ENCODE results near the gene CTCF.

CTCF gene

DNA sequence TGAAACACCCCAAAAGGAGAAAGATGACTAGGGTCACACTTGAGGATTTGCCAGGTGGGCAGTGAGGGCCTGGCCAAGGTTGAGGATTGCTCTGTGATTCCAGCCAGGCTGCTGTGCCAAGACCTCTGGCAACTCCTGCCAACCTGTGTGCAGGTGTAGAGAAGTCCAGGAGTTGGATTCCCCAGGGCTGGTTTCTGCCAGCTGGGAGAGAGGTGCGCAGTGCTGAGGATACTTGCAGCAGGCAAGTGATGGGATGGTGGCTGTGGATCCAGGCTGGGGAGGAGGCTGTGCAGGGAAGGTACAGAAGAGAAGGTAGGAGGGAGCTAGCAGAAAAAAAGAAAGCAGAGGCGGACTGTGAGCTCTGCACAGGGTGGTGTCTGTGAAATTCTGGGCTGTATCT, 27.1 kb upstream of the CTCF start:
- peak in 1 of 2 donors; percentile 17 for DNase-seq

DNA sequence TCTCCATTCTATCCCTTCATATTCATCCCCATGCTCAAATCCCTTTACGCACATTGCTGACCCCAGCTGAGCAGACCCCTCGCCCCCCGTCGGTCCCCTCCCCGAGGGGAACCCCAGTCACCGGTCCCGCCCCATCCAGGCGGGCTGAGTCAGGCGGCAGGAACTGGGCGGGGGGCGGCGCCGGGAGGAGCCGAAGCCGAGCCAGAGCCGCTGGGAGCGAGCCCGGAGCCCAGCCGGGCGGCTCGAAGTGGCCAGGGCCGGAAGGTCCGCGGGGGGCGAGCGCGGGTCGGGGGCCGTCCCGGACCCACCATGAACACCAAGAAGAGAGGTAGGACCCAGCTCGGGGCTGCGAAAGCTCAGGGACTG, 25.1 kb upstream of the CTCF start:
- peak in 1 of 2 donors; percentile 35 for DNase-seq

DNA sequence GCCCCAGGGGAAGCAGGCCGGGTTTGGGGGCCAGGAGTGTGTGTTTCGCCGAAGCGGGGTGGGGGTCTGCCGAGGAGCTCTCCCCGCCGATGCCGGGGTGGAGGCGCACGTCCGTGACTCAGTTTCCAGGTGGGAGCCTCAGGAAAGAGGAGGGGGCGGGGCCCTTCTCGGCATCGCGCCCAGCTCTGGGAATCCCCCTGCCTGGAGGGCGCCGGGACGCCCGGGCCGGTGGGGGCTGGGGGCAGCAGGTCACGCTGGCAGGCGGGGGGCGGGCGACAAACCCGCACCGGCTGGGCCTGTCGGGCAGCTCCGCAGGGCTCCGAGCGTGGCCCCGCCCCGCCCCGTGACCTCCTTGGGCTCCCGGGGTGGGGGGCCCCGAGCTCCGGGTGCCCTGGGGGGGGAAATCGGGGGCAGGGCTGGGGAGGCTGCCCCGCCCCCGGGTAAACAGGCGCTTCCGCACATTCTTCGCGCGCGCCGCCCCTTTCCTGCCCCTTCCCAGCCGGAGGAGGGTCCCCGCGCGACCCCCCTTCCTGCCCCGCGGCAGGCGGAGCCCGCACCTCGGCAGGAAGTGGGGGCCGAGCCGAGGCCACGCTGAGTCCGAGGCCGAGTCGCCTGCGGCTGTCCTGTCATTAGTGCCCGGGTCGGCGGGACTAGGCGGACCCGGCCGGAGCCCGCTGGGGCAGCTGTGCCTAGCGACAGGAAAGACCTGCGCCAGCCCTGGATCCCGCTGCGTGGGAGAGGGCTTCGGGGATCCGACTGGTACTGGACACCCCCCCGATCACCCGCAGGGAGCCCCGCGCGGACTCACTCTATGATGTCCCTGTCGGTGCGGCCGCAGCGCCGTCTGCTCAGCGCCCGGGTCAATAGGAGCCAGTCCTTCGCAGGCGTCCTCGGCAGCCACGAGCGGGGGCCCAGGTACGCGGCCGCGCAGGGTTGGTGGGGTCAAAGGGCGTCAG, 24.4 kb upstream of the CTCF start:
- no peak for DNase-seq

DNA sequence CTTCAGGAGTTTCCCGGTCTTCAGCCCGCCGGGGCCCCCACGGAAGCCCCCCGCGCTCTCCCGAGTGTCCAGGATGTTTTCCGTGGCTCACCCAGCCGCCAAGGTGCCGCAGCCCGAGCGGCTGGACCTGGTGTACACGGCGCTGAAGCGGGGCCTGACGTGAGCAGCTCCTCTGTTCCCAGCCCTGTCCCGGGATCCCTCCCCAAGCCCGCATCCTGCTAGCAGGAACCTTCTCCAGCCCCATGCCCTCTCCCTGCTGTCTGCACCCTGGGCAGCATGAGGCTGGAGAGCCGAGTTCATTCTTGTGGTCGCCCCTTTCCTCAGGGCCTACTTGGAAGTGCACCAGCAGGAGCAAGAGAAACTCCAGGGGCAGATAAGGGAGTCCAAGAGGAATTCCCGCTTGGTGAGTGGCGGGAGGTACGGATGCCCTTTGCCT, 23.6 kb upstream of the CTCF start:
- DNase-seq: no peak

DNA sequence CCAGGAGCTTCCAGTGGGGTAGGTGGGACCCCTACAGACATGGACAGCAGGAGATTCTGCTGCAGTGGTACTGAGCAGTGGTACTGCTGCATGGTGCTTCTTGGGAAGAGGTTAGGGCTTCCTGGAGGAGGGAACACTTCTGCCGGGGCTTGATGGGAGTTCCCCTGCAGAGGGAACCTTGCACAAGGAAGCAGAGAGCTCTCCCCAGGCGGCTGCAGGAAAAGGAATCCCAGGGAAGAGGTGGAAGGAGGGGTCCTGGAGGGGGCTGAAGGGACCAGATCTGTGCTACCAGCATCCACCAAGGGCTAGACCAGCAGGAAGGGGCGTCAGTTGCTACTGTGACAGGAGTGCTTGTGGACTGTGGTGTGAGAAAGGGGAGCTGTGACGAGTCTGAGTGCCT, 23.1 kb upstream of the CTCF start:
- DNase-seq: no peak

DNA sequence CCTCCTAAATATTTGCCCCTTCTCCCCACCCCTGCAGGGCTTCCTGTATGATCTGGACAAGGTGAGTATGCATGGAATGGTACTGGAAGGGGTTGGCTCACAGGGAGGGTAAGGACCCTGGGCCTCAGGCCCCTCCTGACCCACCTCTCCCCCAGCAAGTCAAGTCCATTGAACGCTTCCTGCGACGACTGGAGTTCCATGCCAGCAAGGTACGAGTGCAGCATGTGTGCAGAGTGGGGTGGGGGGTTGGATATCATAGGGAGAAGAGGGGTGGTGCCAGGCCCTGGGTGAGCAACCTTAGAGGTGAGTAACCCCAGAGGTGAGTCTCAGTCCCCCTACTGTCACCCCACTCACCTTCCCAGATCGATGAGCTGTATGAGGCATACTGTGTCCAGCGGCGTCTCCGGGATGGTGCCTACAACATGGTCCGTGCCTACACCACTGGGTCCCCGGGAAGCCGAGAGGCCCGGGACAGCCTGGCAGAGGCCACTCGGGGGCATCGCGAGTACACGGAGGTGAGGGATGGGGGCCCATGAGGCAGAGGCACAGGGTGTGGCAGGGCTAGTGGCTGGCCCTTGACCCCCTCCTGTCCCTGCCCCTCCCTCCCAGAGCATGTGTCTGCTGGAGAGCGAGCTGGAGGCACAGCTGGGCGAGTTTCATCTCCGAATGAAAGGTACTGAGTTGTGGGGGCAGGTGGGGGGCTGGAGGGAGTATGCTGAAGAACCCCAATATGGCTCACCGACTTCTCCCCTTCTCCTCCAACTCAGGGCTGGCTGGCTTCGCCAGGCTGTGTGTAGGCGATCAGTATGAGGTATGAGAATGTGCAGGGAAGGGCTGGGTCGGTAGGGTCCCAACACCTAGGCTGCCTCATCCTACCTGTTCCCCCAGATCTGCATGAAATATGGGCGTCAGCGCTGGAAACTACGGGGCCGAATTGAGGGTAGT, 22.4 kb upstream of the CTCF start:
- DNase-seq: no peak

DNA sequence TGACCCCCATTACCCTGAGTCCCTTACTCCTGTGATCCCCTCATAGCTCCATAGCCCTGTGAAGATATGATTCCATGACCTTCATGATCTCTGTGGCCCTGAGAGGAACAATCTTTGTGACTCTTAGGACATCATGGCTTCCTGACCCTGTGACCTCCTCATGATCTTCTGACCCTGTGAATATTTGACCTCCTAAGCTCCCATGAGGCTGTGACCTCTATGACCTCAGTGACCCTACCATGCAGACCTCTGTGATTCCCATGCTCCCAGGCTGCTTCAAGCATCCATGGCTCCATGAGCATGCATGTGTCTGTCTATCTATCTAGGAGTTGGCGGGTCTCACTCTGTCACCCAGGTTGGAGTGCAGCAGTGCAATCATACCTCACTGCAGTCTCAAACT, 21.6 kb upstream of the CTCF start:
- DNase-seq: no peak

DNA sequence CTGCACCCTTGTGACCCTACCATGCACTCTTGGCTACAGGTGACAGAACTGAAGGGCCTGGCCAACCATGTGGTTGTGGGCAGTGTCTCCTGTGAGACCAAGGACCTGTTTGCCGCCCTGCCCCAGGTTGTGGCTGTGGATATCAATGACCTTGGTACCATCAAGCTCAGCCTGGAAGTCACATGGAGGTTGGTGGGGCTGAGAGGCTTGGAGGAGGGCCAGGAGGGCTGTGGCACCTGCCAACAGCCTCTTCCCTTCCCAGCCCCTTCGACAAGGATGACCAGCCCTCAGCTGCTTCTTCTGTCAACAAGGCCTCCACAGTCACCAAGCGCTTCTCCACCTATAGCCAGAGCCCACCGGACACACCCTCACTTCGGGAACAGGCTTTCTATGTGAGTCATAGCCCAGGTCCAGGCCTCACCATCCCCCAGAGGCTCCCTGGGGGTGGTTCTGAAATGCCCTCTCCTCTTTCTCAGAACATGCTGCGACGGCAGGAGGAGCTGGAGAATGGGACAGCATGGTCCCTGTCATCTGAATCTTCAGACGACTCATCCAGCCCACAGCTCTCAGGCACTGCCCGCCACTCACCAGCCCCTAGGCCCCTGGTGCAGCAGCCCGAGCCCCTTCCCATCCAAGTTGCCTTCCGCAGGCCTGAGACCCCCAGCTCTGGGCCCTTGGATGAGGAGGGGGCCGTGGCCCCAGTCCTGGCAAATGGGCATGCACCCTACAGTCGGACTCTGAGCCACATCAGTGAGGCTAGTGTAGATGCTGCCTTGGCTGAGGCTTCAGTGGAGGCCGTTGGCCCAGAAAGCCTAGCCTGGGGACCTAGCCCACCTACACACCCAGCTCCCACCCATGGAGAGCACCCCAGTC, 20.7 kb upstream of the CTCF start:
- no peak for DNase-seq

DNA sequence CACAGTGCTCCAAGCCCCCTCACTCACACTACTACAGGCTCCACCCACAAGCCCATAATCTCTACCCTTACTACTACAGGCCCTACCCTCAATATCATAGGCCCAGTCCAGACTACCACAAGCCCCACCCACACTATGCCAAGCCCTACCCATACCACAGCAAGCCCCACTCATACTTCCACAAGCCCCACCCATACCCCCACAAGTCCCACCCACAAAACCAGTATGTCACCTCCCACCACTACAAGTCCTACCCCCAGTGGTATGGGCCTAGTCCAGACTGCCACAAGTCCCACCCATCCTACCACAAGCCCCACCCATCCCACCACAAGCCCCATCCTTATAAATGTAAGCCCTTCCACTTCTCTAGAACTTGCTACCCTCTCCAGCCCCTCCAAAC, 19.9 kb upstream of the CTCF start:
- no peak for DNase-seq

DNA sequence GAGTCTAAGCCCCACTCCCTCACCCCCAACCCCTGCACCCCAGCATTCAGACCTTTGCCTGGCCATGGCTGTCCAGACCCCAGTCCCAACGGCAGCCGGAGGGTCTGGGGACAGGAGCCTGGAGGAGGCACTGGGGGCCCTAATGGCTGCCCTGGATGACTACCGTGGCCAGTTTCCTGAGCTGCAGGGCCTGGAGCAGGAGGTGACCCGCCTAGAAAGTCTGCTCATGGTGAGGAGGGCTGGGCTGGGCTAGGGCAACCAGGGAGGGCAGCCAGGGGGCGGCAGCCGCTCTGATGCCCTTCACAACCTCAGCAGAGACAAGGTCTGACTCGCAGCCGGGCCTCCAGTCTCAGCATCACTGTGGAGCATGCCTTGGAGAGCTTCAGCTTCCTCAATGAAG, 19.3 kb upstream of the CTCF start:
- no peak for DNase-seq

DNA sequence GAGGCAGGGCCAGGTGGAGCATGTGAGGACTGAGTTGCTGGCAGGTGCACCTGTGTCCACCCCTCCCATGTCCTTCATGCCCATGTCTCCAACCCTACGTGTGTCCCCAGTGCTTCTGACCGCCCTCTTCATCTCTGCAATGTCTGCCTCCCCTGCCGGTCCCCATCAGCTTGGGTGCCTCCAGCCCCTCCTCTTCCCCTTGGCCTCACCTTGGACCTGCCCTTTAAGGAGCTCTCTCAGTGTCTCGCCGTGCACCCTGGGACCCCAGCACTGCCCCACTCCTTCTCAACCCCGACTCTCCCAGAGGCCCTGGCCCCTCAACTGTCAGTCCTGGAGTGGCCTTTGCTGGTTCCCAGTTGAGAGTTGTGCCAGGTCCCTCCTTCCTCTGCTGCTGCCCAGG, 18.7 kb upstream of the CTCF start:
- DNase-seq: no peak

DNA sequence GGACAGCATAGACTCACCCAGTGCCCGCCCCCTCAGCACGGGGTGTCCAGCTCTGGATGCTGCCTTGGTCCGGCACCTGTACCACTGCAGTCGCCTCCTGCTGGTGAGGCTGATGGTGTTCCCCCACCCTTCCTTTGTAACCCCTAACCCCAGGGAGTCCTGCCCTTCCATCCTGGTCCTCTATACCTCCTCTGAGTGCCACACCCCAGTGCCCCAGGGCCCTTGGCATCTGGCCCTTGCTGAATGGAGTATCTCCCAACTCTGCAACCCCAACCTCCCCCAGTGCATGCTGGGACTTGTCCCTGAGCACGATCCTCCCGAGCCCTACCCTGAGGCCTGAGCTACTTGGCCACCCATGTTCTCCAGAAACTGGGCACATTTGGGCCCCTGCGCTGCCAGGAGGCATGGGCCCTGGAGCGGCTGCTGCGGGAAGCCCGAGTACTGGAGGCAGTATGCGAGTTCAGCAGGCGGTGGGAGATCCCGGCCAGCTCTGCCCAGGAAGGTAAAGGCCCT, 17.9 kb upstream of the CTCF start:
- DNase-seq: no peak

DNA sequence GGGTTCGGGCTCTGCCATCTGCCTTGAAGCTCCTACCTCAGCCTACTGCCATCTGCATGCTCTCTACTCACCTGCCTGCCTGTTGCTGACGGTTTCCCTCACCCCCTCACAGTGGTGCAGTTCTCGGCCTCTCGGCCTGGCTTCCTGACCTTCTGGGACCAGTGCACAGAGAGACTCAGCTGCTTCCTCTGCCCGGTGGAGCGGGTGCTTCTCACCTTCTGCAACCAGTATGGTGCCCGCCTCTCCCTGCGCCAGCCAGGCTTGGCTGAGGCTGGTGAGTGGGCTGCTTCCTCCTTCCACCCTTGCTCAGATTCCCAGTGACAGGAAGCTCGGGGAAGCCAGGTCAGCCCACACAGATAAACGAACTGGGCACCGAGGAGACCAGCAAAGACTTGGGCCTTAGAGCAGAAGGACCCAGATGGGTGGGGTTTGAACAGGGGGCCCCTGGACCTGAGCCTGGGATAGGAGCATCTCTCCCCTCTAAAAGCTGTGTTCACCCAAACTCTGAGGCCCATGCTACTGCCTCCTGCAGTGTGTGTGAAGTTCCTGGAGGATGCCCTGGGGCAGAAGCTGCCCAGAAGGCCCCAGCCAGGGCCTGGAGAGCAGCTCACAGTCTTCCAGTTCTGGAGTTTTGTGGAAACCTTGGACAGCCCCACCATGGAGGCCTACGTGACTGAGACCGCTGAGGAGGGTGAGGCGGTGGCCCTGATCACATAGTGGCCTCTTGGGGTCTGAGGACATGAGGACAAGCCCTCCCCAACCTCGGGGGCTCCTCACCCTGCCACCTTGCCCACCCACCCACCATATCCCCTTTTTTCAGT, 17.3 kb upstream of the CTCF start:
- DNase-seq: no peak

DNA sequence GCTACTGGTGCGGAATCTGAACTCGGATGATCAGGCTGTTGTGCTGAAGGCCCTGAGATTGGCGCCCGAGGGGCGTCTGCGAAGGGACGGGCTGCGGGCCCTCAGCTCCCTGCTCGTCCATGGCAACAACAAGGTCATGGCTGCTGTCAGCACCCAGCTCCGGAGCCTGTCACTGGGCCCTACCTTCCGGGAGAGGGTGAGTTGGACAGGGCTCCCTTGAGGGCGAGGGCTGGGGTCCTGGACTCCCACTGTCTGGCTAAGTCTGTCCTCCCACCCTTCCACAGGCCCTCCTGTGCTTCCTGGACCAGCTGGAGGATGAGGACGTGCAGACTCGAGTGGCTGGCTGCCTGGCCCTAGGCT, 16.7 kb upstream of the CTCF start:
- DNase-seq: no peak

DNA sequence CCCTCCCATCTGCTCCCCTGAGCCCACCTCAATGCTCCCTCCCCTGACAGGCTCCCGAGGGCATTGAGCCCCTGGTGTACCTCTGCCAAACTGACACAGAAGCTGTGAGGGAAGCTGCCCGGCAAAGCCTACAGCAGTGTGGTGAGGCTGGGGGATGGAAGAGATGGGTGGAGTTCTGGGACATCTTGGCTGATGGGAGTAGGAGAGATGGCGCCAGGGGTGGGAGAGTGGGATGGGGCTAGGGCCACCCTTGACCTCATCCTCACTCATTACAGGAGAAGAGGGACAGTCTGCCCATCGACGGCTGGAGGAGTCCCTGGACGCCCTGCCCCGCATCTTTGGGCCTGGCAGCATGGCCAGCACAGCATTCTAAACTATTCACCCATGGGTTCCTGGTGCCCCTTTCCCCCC, 16.2 kb upstream of the CTCF start:
- DNase-seq: no peak

DNA sequence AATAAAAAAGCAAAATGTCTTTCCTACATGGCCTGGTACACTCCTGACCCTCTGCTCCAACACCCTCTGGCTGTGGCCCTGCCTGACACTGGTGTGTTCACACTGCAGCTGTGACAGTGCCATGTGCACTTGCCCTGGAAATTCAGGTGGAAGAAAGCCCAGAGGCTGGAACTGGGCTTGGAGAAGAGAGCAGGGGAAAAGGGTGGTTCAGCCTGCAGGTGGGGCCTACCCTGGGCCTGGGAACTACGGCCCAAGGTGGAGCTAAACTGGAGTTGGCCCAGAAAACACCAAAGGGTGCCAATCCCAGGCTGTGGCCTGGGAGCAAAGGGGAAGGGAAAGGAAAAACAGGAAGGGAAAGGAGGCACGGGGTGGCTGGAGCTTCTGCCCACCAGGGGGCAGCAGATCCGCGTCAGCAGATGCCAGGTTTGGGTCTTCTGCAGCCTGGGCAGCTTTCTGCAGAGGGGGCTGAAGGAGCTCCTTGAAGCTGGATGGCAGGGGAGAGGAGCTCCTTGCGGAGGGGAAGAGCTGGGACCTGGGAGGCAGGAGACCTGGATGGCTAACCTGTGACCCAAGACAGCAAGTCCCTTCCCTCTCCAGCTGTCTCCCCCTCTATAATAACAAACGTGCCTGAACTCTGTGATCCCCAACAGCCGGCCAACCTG, 15.4 kb upstream of the CTCF start:
- peak; percentile 15 to 45 for DNase-seq

DNA sequence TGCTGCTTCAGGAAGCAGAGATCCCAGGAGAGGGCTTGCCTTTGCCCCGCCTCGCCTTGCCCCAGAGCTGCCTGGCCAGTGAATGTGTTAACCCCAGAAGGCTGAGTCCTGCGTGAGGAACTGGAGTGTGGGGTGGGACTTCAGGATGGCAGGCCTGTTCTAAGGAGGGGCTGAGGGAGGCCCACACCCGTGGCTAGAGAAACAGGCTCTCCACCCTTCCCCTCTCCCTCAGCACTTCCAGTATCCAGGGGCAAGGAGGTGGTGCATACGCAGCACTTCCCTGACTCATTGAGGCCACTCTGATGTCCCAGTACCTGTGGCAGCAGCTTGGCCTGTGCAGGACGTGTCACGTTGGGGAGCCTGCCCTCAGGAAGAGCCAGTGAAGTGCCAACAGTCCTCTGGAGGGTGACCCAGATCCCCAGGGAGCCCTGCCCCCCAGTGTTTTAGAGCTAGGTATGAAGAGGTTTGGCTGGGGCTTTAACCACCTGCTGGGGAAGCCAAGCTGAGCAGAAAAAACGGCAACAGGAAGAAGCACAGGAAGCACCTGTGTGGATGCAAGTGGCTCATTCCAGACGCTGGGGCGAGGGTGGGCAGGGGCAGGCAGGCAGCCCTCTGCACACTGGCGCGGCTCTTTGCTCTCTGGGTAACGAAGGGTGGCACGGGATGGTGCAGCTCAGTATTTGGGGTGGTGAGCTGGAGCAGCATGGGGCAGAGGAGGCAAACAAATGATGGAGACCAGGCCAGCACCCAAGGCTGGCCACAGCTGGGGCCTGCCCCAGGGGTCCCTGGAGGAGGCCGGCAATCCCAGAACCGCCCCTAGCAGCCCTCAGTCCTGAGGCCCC, 14.7 kb upstream of the CTCF start:
- DNase-seq: no peak

DNA sequence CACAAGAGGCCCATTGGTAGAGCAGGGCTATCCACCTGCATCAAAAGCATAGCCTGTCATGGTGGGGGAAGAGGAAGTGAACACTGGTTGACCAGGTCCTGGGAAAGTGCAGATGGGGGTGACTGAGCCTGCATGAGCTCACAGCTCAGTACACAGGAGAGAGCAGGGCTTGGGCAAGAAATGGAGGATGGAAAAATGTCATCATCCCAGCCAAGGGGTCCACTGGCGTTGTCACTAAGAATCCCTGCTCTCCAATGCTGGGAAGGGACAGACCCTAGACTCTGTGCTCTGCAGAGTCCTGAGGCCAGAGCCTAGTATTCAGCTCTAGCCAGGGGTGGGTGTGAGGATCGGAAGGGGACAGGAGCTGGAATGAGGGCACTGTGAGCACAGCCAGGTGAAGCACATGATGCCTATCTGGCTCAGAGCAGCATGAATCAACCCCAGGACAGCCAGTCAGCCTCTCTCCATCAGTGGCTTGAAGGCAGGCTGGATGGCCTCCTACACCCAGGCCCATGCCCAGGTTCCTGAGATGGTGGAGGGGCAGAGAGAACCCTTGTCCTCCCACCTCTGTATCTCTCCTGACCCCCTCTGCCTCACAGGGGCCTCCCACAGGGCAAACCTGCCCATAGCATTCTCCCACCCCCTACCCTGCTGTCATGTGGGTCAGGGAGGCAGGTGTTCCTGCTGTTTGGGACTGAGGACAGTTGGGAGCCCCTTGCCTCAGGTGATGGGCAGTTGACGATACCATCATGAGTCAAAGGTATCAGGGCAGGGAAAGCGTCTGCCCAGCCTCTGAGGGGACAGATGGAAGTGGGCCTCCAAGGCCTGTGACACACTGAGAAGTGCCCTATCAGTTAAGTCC, 13.8 kb upstream of the CTCF start:
- no peak for DNase-seq

DNA sequence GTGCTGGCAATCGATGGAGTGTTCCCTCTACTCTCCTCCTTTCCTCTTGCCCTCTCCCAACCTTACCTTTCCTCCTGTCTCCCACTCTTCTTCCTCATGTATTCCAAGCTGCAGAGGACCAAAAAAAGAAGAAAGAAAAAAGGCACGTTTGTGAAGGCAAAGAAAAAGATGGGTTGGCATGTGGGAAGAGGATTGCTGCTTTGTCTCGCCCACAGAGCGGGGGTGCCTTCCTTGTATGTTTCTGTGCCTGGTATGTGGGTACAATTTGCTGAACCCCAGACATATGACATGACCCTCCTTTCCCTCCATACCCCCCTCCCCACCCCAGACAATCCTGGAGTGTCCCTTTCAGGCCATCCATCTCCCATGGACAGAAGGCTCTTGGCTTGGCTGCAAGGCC, 13.1 kb upstream of the CTCF start:
- DNase-seq: no peak

All from hippocampal formation (tissue), 2 donors.